Measurements from ENCODE around the gene PLCL2. TPM values are rescaled to one million over a fixed set of nuclear protein-coding genes. Genes with fewer than 3 reads are reported as not detected.

Gene PLCL2
- total and polyA plus RNA-seq, 10 of the 15 experiments (the other 5 are each of a cell fraction or from before 2014, with no cell fraction given): 7.5 to 37.3 (median 21.7) TPM

GRCh38 chr3:16868513-16868912, 16.2 kb upstream of the PLCL2 start:
- Histone ChIP-seq H3K27me3 (replicated peaks in 1 of 2; ENCODE audit: control insufficient read depth in 2 of 2, insufficient read depth in 2 of 2, low read length in 1 of 2) (no peaks in the 10 kb centered on the region; a peak in 1 of 4 replicates), H3K4me2 (ENCODE audit: control insufficient read depth, insufficient read depth) (no peak overlapping the region), H2AFZ (ENCODE audit: control insufficient read depth, low read depth, low read length) (no peak overlapping the region), H3K27ac (ENCODE audit: control insufficient read depth, insufficient read depth) (no peak overlapping the region), H3K36me3 (ENCODE audit: control insufficient read depth in 2 of 2, insufficient read depth in 2 of 2, low read length in 1 of 2) (no peaks in the 10 kb centered on the region), H3K9me3 (replicated peaks; ENCODE audit: control insufficient read depth, insufficient read depth, low read length) (no peaks in the 10 kb centered on the region), H3K4me1 (ENCODE audit: control insufficient read depth, insufficient read depth, low read length) (no peaks in the 10 kb centered on the region), H3K9ac (ENCODE audit: control insufficient read depth, insufficient read depth, low read length) (no peak overlapping the region), H3K4me3 (no peak overlapping the region), H3K79me2 (ENCODE audit: control insufficient read depth, insufficient read depth, low read length) (no peaks in the 10 kb centered on the region), H4K20me1 (ENCODE audit: control insufficient read depth, insufficient read depth) (no peaks in the 10 kb centered on the region)
- 94% methylated on average over 1 of the region's 1 CpG for WGBS (ENCODE audit: insufficient coverage, insufficient replicate concordance, low lambda C conversion rate, missing lambda C conversion rate)
- ChIA-PET RAD21 (ENCODE audit: unreplicated experiment) (interaction anchor here (1.1 to 1.3 kb wide), 2 partner anchors 27 to 40 kb away, joined by 3 to 4 read pairs; no protein-coding TSS in a partner anchor), SMC1A (ENCODE audit: uncharacterized antibody, unreplicated experiment) (interaction anchor here (1.0 to 1.4 kb wide), 4 partner anchors 23 to 363 kb away, joined by 3 to 4 read pairs (median 3); no protein-coding TSS in a partner anchor), POLR2A (no interaction called here), CTCF (interaction anchor here (1.1 to 8.9 kb wide), 3 partner anchors 15 to 265 kb away, joined by 3 to 50 read pairs (median 3); partner anchors contain the start of gene PLCL2)
- TF ChIP-seq ZBTB4 (CRISPR knock-in tag; IDR thresholded peaks at IDR 0.05) (no peak), ZNF207 (IDR thresholded peaks at IDR 0.05; ENCODE audit: borderline replicate concordance) (no peak), ELK1 (IDR thresholded peaks at IDR 0.05; ENCODE audit: low read depth, low read length) (no peak), MYB (IDR thresholded peaks at IDR 0.05; ENCODE audit: borderline replicate concordance, low read depth, low read length) (no peak), EP300 (IDR thresholded peaks at IDR 0.05; ENCODE audit: borderline replicate concordance in 1 of 2, control insufficient read depth in 1 of 2, low read depth in 2 of 2, low read length in 2 of 2) (no peak), CHD1 (IDR thresholded peaks at IDR 0.05; ENCODE audit: low read depth, low read length) (no peak), SPI1 (IDR thresholded peaks at IDR 0.05; ENCODE audit: borderline replicate concordance, insufficient read depth, low read depth, low read length) (no peak), SUZ12 (IDR thresholded peaks at IDR 0.05; ENCODE audit: unreplicated experiment) (no peak), POLR2AphosphoS5 (IDR thresholded peaks at IDR 0.05; ENCODE audit: low read length) (no peak), ZNF687 (IDR thresholded peaks at IDR 0.05) (no peak), HDAC6 (IDR thresholded peaks at IDR 0.05; ENCODE audit: unreplicated experiment) (no peak), EGR1 (IDR thresholded peaks at IDR 0.05; ENCODE audit: borderline replicate concordance in 1 of 2, low read depth in 2 of 2, low read length in 2 of 2) (no peak), SMC3 (IDR thresholded peaks at IDR 0.05; ENCODE audit: borderline replicate concordance, low read length) (no peak)
- no peak for FAIRE-seq
- in situ Hi-C loops (cut with MboI): no loop called here
- no peak for DNase-seq (ENCODE audit: low read depth, low spot score)
- no peak for ATAC-seq
- BruUV-seq (replicated peaks): no TSS peak
- intact Hi-C loops (cut with micrococcal nuclease; ENCODE audit: unreplicated experiment): no loop called here

All from GM12878 (cell line).